NCI-H1436 treated with DMSO at 0.1 percent for 48 hours (cell line): ENCODE results near the gene FAM43A.
A peak's percentile ranks its signal among the peaks of the same experiment; 100 is the strongest.

Source experiments
- DNase-seq: peaks from one replicate; lab custom pipeline; 2025; lab: John Stamatoyannopoulos, UW

Gene FAM43A, protein sequence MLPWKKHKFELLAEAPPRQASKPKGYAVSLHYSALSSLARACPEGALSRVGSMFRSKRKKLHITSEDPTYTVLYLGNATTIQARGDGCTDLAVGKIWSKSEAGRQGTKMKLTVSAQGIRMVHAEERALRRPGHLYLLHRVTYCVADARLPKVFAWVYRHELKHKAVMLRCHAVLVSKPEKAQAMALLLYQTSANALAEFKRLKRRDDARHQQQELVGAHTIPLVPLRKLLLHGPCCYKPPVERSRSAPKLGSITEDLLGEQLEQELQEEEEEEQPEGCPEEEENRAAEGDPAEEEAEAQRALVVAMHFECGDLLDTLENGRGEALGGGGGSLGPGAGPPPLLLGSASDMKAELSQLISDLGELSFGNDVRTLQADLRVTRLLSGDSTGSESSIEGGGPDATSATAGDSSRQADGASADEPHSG

GRCh38 chr3:194685718-194686413 is at the start of gene FAM43A:
TSS of gene FAM43A (plus strand) at chr3:194685883. CDS start at chr3:194686827, 944 bp downstream.
- DNase-seq: peak; percentile 79

DNA sequence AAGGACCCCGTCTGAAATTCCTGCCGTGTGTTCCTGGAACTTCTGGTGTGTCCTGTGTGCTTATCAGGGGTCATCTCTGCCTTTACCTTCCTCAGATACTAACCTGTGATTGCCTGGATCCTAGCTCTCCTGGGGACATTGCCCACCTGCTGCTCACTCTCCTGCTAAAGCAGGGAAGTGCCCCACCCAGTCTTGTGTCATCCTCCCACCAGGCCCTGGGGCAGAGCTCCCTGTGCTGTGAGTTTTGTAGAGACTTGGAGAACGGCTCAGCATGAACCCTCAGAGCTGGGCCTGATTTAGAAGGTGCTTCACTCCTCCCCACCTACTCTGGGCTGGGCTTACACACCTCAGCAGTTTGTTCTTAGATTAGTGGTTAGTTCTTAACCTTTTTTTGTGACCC is 48.6 kb upstream of the FAM43A start:
- DNase-seq: no peak

- no peak for DNase-seq
Measured at GRCh38 chr3:194637541-194638400, 47.9 kb upstream of the FAM43A start.

DNA sequence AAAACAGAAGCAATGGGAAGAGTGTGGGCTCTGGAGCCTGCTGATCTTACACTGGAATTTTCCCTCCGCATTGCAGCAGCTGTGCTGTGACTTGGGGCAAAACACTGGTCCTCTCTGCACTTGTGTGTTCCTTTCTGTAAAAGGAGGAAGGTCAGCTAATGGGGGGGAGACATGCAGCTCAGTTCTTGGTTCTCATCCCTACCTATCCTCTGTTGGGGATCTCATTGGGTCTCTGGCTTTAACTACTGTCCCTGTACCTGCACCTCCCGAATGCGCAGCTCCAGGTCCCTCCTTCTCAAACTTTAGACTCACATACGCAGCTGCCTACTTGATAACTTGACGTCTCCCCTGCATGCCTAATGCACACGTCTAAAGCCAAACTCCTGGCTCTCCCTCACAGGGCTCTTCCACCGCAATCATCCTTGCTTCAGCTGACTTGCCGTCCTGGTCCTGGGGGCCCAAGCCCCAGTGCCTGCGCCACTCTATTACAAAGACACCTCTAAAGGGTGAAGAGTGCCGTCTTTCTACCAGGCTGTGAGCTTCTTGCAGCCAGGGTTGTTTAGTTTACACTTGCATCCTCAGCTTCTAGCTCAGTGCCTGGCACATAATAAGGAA is 46.6 kb upstream of the FAM43A start:
- no peak for DNase-seq

DNA sequence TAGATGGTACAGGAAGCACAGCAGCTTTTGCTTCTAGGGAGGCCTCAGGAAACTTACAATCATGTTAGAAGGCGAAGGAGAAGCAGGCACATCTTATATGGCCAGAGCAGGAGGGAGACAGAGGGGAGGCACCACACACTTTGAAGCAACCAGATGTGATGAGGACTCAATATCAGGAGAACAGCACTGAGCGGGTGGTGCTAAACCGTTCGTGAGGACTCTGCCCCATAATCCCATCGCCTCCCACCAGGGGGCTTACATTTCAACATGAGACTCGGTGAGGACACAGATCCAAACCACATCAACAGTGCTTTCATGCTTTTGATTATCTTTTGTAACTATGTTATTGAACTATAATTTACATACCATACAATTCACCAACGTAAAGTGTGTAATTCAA is 44.9 kb upstream of the FAM43A start:
- DNase-seq: no peak

- DNase-seq: no peak
Measured at GRCh38 chr3:194642769-194643168, 42.9 kb upstream of the FAM43A start.

DNA sequence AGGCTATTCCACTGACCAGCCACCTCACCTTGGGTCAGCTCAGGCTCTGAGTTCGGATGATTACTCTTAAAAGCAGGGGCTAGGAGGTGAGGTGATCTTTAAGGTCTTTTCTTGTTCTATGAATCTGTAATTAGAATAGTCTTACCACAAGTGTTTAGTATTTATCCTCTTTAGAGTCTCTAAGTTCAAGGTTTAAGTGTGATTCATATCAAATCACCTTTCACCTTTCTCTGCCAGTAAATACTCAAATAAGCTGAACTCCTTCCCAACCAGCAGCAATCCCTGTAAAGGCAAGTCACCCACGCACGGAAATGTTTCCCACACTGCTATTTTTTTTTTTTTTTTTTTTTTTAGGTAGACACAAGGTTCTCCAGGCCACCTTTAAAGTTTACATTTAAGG is 37.9 kb upstream of the FAM43A start:
- no peak for DNase-seq

DNA sequence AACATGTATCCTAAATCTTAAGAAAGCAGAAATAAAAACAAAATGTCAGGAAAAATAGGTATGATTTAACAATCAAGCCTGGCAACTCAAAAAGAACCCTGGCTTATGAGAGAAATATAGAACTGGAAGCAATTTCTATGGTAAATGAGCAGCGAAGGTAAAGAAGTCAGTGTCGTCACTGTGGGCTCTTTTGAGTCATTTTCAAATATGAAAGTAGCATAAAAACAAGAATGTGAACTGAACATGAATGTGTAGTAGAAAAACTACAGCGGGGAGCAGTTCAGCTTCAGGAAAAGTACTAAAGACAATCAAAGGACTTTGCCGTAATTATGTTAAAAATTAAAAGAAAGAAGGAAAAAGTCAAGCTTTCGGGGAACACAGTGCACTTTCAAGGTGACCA is 31.2 kb upstream of the FAM43A start:
- no peak for DNase-seq

GRCh38 chr3:194657439-194657838 is 28.2 kb upstream of the FAM43A start:
- no peak for DNase-seq

DNA sequence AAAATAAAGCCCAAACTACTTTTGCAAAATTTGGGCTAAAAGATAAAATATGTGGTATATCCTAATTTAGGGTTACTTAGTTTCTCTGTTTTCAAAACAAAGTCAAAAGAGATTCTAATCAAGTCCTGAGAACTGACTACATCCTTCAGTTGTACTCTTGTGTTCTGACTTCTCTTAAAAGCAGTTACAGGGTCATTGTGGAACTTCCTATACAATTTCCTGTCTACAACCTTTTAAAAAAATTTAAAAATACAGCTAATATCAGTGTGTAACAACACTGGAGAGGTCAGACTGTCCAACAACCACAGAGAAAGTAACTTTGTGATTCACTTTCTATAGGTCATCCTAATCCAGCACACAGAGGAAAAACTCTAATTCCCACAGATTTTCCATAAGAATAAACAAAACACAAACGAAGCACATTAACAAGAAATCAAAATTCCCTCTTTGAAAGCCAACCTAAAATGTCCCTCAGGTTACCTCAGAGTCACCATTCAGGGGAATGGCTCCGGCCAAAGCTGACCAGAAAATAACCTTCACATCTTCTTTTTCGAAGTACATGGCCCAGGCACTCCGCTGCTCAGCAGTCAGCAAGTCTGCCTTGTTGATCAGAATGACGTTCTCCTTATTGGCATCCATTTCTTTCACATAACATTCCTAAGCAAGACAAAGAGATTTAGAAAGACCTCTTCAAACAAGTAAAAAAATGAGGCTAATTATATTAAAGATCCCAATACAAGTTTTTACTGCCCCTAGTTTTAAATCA is 27.0 kb upstream of the FAM43A start:
- DNase-seq: no peak

GRCh38 chr3:194659778-194660177 is 25.9 kb upstream of the FAM43A start:
- no peak for DNase-seq

DNA sequence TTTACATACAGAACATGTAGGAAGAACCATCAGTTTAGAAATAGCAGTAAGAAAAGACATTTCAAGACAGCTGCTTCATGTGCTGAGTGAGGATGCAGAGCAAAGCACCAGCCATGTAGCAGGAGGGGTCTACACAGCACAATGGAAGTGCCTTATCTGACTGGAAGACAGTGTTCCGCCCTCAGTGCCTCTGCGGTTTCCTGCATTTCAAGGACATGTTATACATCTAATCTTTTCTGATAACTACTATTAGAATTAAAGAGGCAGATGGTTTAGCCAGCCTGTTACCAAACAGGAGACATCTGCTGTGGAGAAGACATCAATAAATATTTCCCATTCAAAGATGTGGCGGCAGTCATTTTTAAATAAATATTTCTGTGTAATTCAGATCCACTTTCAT is 24.3 kb upstream of the FAM43A start:
- DNase-seq: no peak

DNA sequence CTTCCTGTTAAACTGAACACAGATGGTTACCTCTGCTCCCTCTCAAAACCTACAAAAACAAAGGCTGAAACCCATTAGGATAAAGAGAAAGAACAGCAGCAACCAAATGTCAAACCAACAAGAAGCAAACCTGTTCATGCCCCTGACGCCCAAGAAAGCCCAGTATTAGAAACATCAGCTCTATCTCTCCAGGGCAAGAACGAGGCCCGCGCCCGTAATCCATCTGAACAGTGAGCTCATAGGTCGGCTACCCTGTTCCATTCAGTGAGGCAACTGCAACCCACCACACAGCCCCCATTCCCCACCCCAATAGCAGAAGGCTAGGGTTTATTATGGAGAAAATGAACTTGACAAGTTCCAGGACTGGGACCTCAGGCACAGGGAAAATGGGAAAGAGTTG is 23.7 kb upstream of the FAM43A start:
- no peak for DNase-seq

DNA sequence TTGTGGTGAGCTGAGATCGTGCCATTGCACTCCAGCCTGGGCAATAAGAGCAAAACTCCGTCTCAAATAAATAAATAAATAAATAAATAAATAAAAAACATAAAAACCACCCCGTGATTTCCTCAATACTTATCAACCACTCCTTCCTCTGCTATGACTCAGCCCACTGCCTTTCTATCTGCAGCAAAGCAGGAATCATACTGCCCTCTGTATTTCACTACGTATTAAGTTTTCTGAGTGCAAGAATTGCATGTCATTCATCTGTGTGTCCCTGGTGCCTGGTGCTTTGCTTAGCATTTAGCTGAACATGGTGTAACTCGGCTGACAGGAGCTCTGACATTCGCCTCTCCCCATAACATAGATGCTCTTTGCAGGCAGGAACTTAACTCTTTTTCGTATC is 20.8 kb upstream of the FAM43A start:
- no peak for DNase-seq

- no peak for DNase-seq
Measured at GRCh38 chr3:194667363-194667762, 18.3 kb upstream of the FAM43A start.

GRCh38 chr3:194671511-194671899 is 14.2 kb upstream of the FAM43A start:
- no peak for DNase-seq

DNA sequence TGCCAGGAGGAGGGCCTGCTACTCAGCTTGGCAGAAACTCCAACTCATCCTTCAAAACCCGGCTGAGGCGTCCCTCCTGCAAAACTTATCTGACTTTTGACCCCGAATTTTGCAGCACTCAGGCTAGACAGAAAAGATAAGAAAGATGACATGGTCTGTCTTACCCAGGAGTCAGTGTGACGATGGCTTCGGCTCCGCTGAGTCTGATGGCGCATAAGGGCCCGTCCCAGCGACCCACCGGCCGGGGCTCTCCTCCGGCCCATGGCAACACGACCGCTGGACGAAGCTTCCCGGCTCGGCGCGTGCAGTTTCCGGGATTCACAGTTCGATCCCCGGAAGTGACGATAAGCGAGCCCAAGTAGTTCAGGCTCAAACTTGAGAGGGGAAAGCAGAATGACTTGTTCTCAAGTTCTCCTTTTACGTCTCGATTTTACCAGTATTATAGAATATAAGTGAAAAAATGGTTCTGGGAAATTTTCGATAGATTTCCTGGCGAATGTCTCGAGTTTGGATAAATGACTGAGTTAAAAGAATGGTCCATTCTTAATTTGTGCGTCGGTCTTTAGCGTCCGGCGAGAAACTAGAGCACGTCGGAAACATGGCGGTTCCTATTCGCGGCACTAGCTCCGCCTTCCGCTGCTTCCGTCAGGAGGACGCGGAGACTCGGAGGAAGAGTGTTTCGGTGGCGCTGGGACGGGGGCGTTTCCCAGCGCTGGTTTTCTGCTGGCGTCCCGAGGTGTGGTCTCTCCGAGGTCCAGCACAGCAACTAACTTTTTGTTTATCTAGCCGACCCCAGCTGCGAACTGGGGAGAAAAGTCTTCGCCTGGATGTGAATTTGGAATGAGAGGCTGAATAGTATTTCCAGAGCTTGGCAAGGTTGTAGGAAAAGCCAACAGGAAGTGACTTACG is 13.5 kb upstream of the FAM43A start, which contains the start of gene LSG1:
Gene LSG1 (minus strand): TSS at position 292 of the 909 bp plus-strand sequence. CDS start 29 bp downstream, at position 263.
- peak; percentile 96 for DNase-seq

DNA sequence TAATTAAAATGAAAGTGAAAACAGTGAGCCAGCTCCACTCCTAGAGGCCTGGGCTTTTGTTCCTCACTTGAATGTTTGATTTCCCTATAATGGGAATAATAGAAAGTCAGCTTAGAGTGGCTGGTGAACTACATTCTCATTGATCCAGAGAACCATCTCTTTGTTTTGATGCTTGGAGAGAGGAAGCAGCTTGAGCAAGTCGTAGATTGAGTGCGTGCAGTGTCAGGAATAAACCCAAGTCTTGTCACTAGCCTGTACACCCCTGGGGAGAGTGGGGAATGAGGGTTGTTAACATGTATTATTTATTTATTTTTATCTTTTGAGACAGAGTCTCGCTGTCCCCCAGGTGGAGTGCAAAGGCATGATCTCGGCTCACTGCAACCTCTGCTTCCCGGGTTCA is 12.8 kb upstream of the FAM43A start:
- no peak for DNase-seq

GRCh38 chr3:194673761-194674160 is 11.9 kb upstream of the FAM43A start:
- no peak for DNase-seq

DNA sequence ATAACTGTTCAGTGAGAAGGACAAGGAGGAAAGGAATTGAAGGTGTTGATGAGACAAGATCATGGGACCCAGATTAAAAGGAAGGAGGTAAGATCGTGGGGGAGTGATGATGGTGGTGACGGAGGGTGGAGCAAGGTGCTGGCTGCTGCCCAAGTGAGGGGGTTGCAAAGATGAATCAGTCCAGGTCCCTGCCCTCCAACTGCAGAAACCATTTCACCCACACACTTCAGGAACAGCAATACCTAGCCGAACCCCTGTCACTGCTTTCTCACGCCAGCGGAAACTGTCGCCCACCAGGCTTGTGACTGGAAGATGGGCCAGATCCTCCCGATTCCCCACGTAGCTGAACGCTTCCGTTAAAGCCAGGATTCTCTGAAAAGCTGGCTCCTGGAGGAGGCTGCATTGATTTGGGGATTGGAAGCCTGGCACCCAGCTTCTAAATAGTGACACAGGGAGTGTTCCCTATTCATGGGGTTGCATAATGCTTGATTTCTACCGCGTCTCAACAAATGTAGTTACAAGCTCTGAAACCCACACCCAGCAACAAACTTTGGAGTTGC is 10.5 kb upstream of the FAM43A start:
- no peak for DNase-seq
